ENCODE measurements around the gene SLC6A1. TPM values are rescaled to one million over a fixed set of nuclear protein-coding genes. Genes with fewer than 3 reads are reported as not detected.

The SLC6A1 gene
- total RNA-seq, 2 experiments from 2014 or later = not detected

GRCh38 chr3:11019116-11019819, 26.7 kb downstream of the SLC6A1 start:
- Histone ChIP-seq H2AFZ (ENCODE audit: low read length) (no peak overlapping the region), H3K9me3 (ENCODE audit: low read length) (no peaks in the 10 kb centered on the region), H3K36me3 (ENCODE audit: insufficient read depth, low read length) (no peaks in the 10 kb centered on the region), H3K4me3 (ENCODE audit: low read depth, low read length, poor library complexity, severe bottlenecking) (no peak overlapping the region), H4K20me1 (ENCODE audit: insufficient read depth, low read length) (no peaks in the 10 kb centered on the region), H3K27ac (ENCODE audit: low read depth, low read length, poor library complexity, severe bottlenecking) (no peak overlapping the region), H3K9me2 (ENCODE audit: insufficient read depth, low read length) (no peaks in the 10 kb centered on the region), H3K79me2 (ENCODE audit: insufficient read depth, low read depth, low read length) (no peaks in the 10 kb centered on the region), H3K4me2 (ENCODE audit: low read length) (no peak overlapping the region), H3K4me1 (ENCODE audit: insufficient read depth, low read length, poor library complexity, severe bottlenecking) (no peaks in the 10 kb centered on the region)
- CTCF ChIA-PET (ENCODE audit: unreplicated experiment) = no interaction called here
- intact Hi-C loops (cut with micrococcal nuclease; ENCODE audit: unreplicated experiment) = no loop called here
- POLR2A ChIA-PET = no interaction called here
- TF ChIP-seq CTCF (conservative IDR thresholded peaks at IDR 0.05; ENCODE audit: low read length) = no peak
- no peak for TF ChIP-seq EZH2phosphoT487 (IDR thresholded peaks at IDR 0.05; ENCODE audit: borderline replicate concordance, low read depth, low read length)
- no peak for DNase-seq (ENCODE audit: low spot score)
- no TSS peak for BruUV-seq (replicated peaks)

- Histone ChIP-seq H3K9me3 (ENCODE audit: low read length) (no peaks in the 10 kb centered on the region), H3K4me2 (ENCODE audit: low read length) (no peak overlapping the region), H2AFZ (ENCODE audit: low read length) (no peak overlapping the region), H3K27ac (ENCODE audit: low read depth, low read length, poor library complexity, severe bottlenecking) (no peak overlapping the region), H3K79me2 (ENCODE audit: insufficient read depth, low read depth, low read length) (no peaks in the 10 kb centered on the region), H3K9me2 (ENCODE audit: insufficient read depth, low read length) (no peaks in the 10 kb centered on the region), H3K4me1 (ENCODE audit: insufficient read depth, low read length, poor library complexity, severe bottlenecking) (no peaks in the 10 kb centered on the region), H4K20me1 (ENCODE audit: insufficient read depth, low read length) (no peaks in the 10 kb centered on the region), H3K36me3 (ENCODE audit: insufficient read depth, low read length) (no peaks in the 10 kb centered on the region), H3K4me3 (ENCODE audit: low read depth, low read length, poor library complexity, severe bottlenecking) (no peak overlapping the region)
- POLR2A ChIA-PET = interaction anchor here (0.5 kb wide), 1 partner anchor 17 kb away, joined by 3 read pairs; no protein-coding TSS in a partner anchor
- BruUV-seq (replicated peaks) = no TSS peak
- intact Hi-C loops (cut with micrococcal nuclease; ENCODE audit: unreplicated experiment) = no loop called here
- no peak for DNase-seq (ENCODE audit: low spot score)
- no peak for TF ChIP-seq CTCF (conservative IDR thresholded peaks at IDR 0.05; ENCODE audit: low read length)
- TF ChIP-seq EZH2phosphoT487 (IDR thresholded peaks at IDR 0.05; ENCODE audit: borderline replicate concordance, low read depth, low read length) = no peak
- CTCF ChIA-PET (ENCODE audit: unreplicated experiment) = no interaction called here
These were observed 28.2 kb downstream of the SLC6A1 start for GRCh38 chr3:11020764-11021163.

DNA sequence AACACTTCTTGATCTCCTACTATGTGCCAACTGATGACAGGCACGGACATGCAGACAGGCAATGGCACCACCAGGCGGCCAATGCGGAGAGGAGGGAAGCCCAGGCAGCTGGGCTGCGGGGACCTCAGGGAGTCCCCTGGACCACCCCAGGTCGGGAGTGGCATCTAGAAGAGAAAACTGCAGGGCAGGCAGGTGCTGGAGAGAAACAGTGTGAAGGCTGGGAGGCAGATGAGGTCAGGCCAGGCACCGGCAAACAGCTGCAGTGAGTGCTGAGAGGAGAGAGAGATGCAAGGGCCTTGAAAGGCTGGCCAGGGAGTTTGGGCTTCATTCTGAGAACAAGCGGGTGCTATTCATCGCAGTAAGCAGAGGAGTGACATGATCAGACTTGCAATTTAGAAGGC, 29.1 kb downstream of the SLC6A1 start:
- POLR2A ChIA-PET = no interaction called here
- DNase-seq (ENCODE audit: low spot score) = no peak
- no peaks in the 10 kb centered on the region for H4K20me1 ChIP-seq (ENCODE audit: insufficient read depth, low read length)
- intact Hi-C loops (cut with micrococcal nuclease; ENCODE audit: unreplicated experiment) = no loop called here
- no peaks in the 10 kb centered on the region for H3K9me3 ChIP-seq (ENCODE audit: low read length)
- no peak overlapping the region for H2AFZ ChIP-seq (ENCODE audit: low read length)
- no peak overlapping the region for H3K27ac ChIP-seq (ENCODE audit: low read depth, low read length, poor library complexity, severe bottlenecking)
- CTCF ChIA-PET (ENCODE audit: unreplicated experiment) = no interaction called here
- TF ChIP-seq CTCF (conservative IDR thresholded peaks at IDR 0.05; ENCODE audit: low read length) = no peak
- no peak for TF ChIP-seq EZH2phosphoT487 (IDR thresholded peaks at IDR 0.05; ENCODE audit: borderline replicate concordance, low read depth, low read length)
- H3K4me3 ChIP-seq (ENCODE audit: low read depth, low read length, poor library complexity, severe bottlenecking) = no peak overlapping the region
- no peaks in the 10 kb centered on the region for H3K36me3 ChIP-seq (ENCODE audit: insufficient read depth, low read length)
- no peaks in the 10 kb centered on the region for H3K4me1 ChIP-seq (ENCODE audit: insufficient read depth, low read length, poor library complexity, severe bottlenecking)
- no TSS peak for BruUV-seq (replicated peaks)
- no peaks in the 10 kb centered on the region for H3K9me2 ChIP-seq (ENCODE audit: insufficient read depth, low read length)
- H3K79me2 ChIP-seq (ENCODE audit: insufficient read depth, low read depth, low read length) = no peaks in the 10 kb centered on the region
- H3K4me2 ChIP-seq (ENCODE audit: low read length) = no peak overlapping the region
